OCI-LY1 (cell line): ENCODE measurements around the gene TRMU.

ENCODE experiments used
- EZH2 ChIP-seq: fragments of 200-600 bp; sonication (generic), shearing (Covaris generic); IDR thresholded peaks from 2 replicates; pipeline ENCODE4 v1.8.0; 2017; ENCODE audit warnings: borderline replicate concordance, mixed run types, mild to moderate bottlenecking, antibody characterized with exemption, low read length, moderate library complexity, mixed read lengths
- TF ChIP-seq, protein P1 (sequence below): fragments of 200-600 bp; sonication (generic), shearing (Covaris generic); IDR thresholded peaks from 2 replicates; pipeline ENCODE4 v1.5.1; 2017; ENCODE audit warnings: mild to moderate bottlenecking, antibody characterized with exemption, low read length, moderate library complexity, mixed read lengths

DNA sequence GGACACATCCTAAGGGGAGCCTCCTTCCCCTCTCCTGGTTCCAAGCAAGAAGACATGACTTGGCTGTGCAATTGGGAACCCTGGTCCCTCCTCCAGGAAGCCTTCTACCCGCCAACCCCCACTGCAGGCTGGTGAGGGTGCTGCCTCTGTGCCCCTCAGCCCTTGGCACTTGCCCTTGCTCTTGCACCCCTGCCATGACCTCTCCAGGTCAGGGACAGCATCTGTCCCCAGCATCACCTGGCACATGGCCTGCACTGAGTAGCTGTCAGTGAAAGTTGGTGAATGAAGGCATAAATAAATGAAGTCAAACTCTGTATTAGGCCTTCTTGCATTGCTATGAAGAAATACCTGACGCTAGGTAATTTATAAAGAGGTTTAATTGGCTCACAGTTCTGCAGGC, 40.7 kb upstream of the TRMU start:
- TF ChIP-seq EZH2: no peak
- TF ChIP-seq, protein P1, sequence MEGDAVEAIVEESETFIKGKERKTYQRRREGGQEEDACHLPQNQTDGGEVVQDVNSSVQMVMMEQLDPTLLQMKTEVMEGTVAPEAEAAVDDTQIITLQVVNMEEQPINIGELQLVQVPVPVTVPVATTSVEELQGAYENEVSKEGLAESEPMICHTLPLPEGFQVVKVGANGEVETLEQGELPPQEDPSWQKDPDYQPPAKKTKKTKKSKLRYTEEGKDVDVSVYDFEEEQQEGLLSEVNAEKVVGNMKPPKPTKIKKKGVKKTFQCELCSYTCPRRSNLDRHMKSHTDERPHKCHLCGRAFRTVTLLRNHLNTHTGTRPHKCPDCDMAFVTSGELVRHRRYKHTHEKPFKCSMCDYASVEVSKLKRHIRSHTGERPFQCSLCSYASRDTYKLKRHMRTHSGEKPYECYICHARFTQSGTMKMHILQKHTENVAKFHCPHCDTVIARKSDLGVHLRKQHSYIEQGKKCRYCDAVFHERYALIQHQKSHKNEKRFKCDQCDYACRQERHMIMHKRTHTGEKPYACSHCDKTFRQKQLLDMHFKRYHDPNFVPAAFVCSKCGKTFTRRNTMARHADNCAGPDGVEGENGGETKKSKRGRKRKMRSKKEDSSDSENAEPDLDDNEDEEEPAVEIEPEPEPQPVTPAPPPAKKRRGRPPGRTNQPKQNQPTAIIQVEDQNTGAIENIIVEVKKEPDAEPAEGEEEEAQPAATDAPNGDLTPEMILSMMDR: no peak
